Activated gamma-delta T cell treated with anti-CD3 and anti-CD28 coated beads, Interleukin-2, amount 50 U/mL, for 16 hours (primary cell): ENCODE results near the gene SPATA17.
"Not testable (repeated sequence)": the region's sequence is repeated elsewhere in the genome, so short reads cannot be mapped to it uniquely, and the experiment has no call there.

Experiments used
- DNase-seq: peaks from one replicate; pipeline ENCODE4 v3.0.0-alpha.2; 2020; ENCODE audit warnings: low read depth

Gene SPATA17

GRCh38 chr1:217674028-217674729 is 43.0 kb downstream of the SPATA17 start:
- DNase-seq: no peak

- DNase-seq: no peak
Measured at GRCh38 chr1:217681806-217682205, 50.7 kb downstream of the SPATA17 start.

DNA sequence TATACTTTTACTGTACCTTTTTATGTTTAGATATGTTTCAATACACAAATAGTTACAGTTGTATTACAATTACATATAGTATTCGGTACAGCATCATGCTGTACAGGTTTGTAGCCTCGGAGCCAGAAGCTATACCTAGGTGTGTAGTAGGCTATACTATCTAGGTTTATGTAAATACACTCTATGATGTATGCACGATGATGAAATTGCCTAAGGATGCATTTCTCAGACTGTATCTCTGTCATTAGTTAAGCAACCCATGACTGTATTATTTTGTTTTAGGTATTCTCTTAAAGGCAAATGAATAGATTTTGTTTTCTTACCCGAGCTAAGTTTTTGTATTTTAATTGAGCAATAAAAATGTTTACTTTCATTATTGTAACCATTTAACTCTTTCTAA is 56.4 kb downstream of the SPATA17 start:
- no peak for DNase-seq

DNA sequence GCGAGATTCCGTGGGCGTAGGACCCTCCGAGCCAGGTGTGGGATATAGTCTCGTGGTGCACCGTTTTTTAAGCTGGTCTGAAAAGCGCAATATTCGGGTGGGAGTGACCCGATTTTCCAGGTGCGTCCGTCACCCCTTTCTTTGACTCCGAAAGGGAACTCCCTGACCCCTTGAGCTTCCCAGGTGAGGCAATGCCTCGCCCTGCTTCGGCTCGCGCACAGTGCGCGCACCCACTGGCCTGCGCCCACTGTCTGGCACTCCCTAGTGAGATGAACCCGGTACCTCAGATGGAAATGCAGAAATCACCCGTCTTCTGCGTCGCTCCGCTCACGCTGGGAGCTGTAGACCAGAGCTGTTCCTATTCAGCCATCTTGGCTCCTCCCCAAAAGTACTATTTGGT is 65.0 kb downstream of the SPATA17 start:
- not testable (repeated sequence) for DNase-seq

GRCh38 chr1:217703326-217703725 is 72.2 kb downstream of the SPATA17 start:
- DNase-seq: no peak

- no peak for DNase-seq
Measured at GRCh38 chr1:217712925-217713597, 81.9 kb downstream of the SPATA17 start.

DNA sequence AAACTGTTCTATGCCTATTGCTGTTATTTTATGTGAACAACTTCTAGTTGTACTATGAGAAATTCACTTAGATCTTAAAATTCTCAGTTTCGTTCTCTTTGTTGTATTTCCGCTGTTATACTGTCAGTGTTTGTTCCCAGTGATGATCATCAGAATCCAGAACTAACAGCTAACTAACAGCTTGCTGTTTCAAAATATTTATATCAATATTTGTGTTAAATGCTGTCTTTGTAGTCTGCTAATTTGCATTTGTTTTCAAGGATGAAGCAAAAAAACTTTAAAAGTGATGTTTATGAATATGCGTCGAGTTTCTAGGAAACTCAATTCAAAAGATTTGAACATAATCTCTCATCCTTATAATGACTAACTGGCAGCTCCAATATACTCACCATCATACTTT is 84.5 kb downstream of the SPATA17 start:
- DNase-seq: no peak

GRCh38 chr1:217717959-217718358 is 86.8 kb downstream of the SPATA17 start:
- no peak for DNase-seq

- no peak for DNase-seq
Measured at GRCh38 chr1:217718873-217719272, 87.7 kb downstream of the SPATA17 start.

DNA sequence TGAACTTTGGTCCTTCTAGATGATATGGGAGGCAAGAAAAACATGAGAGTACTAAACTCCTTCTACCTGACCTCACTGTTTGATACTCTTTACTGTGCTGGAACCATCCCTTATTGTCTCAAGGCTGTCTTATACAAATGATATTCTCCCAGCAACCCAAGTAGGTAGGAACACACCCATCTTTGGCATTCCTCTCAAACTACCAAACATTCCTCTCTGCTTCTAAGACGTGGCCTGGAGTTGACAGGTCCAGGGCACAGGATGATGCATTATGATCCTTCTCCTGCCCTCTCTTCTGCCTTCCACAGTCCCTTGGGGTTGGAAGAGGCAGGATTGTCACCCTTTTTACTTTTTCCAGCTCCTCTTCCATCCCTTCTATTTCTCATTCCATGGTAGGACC is 90.5 kb downstream of the SPATA17 start:
- DNase-seq: no peak

DNA sequence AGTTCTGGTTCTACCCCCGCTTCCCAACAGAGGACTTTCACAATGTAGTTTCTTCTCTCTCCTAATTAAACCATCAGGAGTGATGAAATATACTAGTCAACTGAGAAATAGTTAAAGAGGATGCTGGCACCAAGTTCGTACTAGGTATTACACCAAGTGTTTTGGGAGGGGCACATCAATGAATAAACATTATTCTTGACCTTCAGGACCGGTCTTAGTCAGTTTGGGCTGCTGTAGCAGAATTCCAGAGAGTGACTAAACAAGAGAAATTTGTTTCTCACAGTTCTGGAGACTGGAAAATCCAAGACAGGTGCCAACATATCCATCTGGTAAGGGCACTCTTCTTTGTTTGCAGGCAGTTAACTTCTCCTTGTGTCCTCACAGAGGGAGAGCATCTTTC is 103.8 kb downstream of the SPATA17 start:
- no peak for DNase-seq

DNA sequence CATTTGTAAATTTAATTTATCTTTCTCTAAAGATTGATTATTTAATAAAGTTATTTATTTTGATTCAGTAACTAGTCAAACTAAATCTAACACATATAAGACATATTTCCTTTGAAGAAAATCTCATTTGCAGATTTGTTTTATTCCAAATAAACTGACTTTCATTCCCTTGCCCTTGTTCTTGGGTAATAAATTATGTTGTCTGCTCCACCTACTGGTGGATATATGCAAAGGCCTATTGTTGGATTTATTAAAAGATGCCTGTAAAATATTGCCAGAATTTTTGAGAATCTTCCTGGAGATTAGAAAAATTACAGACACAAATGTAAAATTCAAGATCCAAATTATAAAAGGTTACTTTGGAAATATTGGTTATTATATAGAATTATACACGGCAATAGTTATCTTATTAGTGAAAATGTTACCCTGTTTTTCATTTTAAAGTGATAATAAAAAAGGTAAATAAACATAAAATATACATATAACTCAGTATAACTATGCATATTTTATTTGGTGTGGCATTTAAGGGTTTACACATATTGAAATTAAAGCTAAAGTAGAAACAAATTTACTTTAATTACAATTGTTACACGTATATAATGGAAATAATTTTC is 116.1 kb downstream of the SPATA17 start:
- DNase-seq: no peak

GRCh38 chr1:217769768-217770167 is 138.6 kb downstream of the SPATA17 start:
- no peak for DNase-seq

- DNase-seq: no peak
Measured at GRCh38 chr1:217770918-217771317, 139.8 kb downstream of the SPATA17 start.

DNA sequence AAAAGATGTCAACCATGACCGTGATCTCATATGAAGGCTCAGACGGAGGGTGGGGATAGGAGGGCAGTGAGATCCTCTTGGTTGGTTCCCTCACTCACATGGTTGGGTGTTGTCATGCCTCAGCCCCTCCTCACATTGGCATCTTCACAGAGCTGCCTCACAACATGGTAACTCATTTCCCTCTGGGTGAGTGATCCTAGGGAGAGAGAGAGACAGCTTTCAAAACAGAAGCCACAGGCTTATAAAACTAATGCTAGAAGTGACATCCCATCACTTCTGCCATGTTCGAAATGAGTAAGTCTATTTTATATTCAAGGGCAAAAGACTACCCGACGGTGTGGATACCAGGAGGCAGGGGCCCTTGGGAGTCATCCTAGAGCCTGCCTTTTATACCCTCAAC is 145.5 kb downstream of the SPATA17 start:
- DNase-seq: no peak

GRCh38 chr1:217781056-217781455 is 149.9 kb downstream of the SPATA17 start:
- DNase-seq: no peak

- no peak for DNase-seq
Measured at GRCh38 chr1:217791091-217791490, 159.9 kb downstream of the SPATA17 start.

DNA sequence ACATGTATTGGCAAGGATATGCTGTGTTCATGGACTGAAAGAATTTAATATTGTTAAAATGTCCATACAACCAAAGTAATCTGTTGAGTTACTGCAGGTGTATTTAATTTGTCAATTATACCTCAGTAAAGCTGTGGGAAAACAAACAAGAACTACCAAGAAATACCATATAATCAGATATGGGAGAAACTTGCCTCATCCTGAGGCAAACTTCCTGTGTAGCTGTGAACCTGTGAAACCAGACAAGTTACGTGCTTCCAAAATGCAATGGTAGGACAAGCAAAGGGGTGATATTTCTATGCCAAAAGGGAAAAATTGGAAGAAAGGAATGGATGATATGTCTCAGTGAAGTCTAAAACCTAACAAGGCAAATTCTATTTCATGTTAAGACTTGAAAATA is 174.6 kb downstream of the SPATA17 start:
- DNase-seq: no peak

GRCh38 chr1:217812175-217812574 is 181.0 kb downstream of the SPATA17 start:
- no peak for DNase-seq

DNA sequence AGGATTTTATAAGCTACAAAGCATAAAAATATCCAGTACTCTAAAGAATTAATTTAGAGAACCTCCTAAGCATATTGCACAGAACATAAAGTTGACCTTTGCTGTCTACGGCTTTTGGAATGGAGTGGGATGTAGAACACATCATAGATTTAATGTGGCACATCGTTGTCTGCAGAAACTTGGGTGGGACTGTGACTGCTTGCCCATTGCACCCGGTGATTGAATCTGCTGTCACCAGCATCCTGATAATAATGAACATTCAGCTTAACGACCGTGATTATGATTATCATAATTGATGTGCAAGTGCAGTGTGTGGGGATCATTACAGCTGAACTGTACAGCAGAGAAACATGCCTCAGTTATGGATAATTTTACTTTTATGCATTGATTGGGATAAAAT is 181.9 kb downstream of the SPATA17 start:
- no peak for DNase-seq

DNA sequence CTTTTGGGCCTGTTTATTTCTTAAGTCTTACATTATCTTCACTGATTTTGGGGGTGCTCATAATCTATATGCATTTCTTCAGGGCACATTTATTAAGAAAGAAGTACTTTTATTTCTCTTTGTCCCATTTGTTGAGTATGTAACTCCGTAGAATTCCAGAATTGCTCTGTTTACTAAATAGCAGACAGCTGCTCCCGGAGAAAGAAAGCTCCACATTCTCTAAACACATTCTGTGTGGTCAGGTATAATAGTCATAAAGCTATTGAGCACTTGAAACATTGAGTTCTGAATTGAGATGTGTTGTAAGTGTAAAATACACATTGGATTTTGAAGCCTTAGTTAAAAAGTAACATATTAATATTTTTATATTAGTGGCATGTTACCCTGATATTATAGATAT is 206.5 kb downstream of the SPATA17 start:
- no peak for DNase-seq

DNA sequence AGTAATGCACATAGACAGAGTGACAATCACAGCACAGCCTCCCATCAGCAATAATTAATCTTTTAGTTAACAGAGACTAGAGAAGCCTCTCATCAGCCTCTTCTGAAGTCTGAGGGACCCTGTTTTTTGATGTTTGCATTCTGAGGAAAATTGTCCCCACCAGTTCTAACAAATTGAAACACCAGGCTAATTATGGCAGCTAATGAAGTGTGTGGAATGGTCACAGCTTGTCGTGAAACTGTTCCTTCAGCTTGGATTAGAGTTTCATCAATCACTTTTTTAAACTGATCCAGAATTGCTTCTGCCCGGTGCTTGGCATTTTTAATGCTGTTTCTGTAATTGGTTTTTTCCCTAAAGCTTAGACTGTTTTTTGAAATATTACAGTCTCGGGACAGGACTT is 208.0 kb downstream of the SPATA17 start:
- no peak for DNase-seq

GRCh38 chr1:217846733-217847132 is 215.6 kb downstream of the SPATA17 start:
- DNase-seq: no peak

- no peak for DNase-seq
Measured at GRCh38 chr1:217847643-217848042, 216.5 kb downstream of the SPATA17 start.
